Cardiac septum (tissue), 1 donor: ENCODE measurements around the gene MECR. TPM values are rescaled to one million over a fixed set of nuclear protein-coding genes. Genes with fewer than 3 reads are reported as not detected.

Experiments
- DNase-seq: peaks from one replicate; pipeline ENCODE4 v3.0.0-alpha.2; 2020; ENCODE audit warnings: low spot score
- intact Hi-C: fragments of 100-400 bp; cut with DNase I; formaldehyde crosslinking; loops from one replicate; pipeline ENCODE4 v1.14.0; 2022
- long read RNA-seq: library from polyadenylated mRNA; unstranded; transcript quantifications from one replicate; pipeline ENCODE4 v2.0.0, GENCODE V29; 2021
- total RNA-seq: library from RNA; stranded (reverse); fragmentation: NEBNext Ultra II Directional; extraction: Animal tissue kit (Norgen Biotek cat#: 25700); gene quantifications from one replicate; pipeline ENCODE4 v1.2.1, GENCODE V29; 2021
- donor health status: DM: no; HTN: no; CAD: no.

Gene MECR, protein sequence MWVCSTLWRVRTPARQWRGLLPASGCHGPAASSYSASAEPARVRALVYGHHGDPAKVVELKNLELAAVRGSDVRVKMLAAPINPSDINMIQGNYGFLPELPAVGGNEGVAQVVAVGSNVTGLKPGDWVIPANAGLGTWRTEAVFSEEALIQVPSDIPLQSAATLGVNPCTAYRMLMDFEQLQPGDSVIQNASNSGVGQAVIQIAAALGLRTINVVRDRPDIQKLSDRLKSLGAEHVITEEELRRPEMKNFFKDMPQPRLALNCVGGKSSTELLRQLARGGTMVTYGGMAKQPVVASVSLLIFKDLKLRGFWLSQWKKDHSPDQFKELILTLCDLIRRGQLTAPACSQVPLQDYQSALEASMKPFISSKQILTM
- total RNA-seq: 29.9 TPM
- long read RNA-seq, transcript MECR-201 (10 exons, 1,353 nt): major isoform, 40 of 61 reads
- long read RNA-seq, partial matches to known transcripts: 8 of 61 reads
- long read RNA-seq, other reads (novel, unspliced or antisense): 11 of 61 reads

DNA sequence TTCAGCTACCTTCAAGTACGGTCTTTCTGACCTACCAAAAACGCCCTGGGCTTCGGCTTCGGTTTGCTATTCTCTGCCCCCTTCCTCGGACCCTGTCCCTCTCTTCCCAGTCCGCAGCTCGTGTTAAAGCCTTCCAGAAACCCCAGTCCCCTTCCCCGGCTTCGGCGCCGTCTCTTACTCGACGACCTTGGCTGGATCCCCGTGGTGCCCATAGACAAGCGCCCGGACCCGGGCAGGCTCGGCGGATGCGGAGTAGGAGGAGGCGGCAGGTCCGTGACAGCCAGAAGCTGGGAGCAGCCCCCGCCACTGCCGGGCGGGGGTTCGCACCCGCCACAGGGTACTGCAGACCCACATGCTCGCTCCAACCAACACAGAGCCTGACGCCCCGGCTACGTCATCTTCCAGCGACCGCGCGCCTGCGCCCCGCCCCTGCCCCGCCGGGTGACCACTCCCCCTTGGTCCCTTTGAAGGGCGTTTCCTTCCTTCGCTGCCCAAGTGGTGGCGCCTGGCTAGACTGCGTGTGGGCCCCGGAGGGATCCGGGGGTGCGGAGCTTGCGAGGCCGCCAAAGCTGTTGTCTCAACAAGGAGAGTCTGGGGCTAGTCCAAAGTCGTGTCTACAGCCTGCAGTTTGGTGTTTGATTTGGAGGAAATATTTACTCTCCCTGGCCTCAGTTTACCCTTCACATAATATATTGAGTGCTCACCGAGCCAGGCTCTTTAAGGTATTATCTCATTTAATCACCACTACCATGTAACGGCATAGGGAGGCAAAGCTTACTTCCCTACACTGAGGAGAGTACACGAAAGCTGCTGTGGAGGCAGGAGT lies at the start of gene MECR:
MECR (minus strand) TSS at position 382 of the 826 bp plus-strand sequence; CDS start at position 354, 28 bp downstream.
- intact Hi-C loops: loop anchor here (10.0 kb wide), 3 partner anchors 224 to 884 kb away; no protein-coding TSS in a partner anchor

DNA sequence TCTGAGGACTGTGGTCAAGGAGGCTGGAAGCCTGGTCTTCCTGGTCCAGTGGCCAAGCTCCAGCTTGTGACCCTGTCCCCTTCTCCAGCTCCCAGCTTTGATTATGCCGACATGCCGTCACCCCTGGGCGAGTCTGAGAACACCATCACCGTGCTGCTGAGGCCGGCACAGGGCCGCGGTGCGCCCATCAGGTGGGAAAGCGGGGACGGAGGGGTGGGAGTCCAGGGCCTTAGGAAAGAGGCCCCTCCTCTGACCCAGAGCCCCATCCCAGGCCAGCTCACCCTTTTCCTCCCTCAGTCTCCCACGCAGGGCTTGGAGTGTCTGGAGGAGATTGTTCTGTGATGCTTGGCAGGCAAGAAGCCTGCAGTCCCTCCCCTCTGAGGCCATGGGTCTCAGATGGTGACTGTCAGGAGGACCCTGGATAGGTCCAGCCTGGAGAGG lies 49.2 kb upstream of the MECR start:
- peak; percentile 61 for DNase-seq
- intact Hi-C loops: no loop called here

More for the DNA sequence above, at the start of gene MECR:
- peak; percentile 97 for DNase-seq

DNA sequence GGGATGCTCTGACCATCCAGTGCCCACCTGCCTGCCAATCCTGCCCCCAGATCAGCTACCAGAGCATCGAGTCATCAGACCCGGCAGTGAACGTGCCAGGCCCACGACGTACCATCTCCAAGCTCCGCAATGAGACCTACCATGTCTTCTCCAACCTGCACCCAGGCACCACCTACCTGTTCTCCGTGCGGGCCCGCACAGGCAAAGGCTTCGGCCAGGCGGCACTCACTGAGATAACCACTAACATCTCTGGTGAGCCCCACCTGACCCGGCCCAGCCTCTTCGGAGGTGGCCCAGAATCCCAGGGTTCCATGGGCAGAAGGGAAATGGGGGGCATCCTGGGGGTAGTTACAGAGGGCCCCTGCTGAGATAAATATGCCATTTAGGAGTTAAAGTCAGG lies 48.7 kb upstream of the MECR start:
- DNase-seq: peak; percentile 17
- intact Hi-C loops: no loop called here

DNA sequence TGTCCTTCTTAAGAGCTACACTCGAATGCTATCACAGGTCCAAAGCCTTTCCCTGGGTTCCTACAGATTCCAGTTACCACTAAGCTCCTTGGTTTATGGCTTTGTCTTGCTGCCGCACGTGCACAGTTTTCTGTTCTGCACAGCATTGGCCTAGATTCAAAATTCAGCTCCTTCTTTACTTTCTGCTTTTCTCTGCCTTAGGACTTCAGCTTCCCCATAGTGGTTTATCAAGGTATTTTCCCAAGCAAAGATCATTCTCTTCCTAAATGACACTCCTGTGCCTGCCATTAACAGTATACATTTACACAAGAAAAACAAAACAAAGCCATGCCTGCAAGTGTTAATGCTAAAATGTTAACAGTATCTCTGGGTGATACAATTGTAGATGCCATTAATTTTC lies 47.4 kb upstream of the MECR start:
- no peak for DNase-seq
- intact Hi-C loops: no loop called here

DNA sequence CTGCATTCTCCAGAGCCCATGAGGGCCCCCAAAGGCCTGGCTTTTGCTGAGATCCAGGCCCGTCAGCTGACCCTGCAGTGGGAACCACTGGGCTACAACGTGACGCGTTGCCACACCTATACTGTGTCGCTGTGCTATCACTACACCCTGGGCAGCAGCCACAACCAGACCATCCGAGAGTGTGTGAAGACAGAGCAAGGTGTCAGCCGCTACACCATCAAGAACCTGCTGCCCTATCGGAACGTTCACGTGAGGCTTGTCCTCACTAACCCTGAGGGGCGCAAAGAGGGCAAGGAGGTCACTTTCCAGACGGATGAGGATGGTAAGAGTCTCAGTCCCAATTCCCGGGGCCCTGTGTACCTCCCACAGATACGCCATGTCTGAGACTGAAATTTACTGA lies 44.7 kb upstream of the MECR start:
- DNase-seq: peak; percentile 41
- intact Hi-C loops: no loop called here

DNA sequence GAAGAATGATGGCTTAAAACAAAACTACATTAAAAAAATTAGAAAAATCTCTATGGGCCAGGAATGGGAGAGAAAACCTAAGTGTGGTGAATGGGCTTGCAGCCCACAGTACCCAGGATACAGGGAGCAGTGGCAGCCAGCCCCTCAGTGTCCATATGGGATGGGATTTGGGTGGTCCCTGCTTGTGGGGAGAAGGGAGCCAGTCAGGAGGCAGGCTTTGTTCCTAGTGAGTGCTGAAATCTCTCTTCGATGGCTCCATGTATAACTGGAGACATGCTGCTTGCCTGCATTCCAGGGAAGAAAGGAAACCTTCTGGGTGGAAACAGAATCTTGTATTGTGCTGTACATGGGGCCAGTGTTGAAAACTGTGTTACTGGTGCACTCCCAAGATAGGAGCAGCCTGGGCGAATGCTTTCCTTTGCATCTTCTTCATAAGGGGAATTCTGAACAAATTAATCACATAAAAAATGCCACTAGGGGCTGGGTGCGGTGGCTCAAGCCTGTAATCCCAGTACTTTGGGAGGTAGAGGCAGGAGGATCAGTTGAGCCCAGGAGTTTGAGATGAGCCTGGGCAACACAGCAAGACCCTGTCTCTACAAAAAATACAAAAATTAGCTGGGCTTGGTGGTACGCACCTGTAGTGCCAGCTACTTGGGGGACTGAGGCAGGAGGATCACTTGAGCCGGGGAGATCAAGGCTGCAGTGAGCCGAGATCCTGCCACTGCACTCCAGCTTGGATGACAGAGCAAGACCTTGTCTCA lies 41.6 kb upstream of the MECR start:
- DNase-seq: peak; percentile 22
- intact Hi-C loops: no loop called here

DNA sequence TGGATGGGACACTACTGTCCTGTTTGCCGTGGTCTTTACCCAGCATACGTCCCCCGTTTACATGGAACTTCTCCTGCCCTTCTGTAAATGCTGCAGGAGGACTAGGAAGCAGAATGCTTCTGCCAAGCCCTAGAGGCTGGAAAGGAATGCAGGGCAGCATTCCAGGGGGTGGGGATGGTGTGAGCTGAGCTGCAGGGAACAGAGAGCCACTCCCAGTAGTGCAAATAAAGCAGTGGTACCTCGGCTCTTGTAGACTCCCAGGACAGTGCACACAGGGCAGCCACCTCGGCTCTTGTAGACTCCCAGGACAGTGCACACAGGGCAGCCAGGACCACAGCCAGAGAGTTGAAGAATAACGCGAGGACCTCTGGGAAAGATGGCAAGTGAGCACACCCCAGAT lies 41.0 kb upstream of the MECR start:
- intact Hi-C loops: no loop called here
- peak; percentile 76 for DNase-seq

DNA sequence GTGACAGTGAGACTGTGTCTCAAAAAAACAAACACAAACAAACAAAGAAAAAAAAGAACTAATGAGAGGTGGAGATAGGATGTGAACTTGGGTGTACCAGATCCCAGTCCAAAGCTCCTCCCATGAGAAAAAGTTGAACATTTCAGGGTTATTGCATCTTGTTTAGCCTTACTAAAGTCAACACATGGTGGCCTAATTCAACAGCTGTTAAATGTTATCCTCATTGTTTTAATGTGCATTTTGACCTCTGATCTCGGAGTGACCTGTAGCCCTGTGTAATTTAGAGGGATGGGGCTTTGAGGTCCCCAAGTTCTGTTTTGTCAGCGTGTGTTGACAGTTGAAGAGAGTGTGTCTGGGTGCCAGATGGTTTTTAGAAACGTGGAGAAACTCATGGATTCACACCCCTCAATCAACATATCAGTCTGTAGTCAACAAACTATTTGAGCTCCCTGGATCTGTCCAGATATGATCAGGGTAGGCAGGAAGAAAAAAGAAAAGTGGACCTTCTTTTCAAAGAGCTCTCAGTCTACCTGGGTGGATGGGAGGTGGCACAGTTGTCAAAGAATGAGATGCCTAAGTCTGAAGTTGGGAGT lies 40.3 kb upstream of the MECR start:
- intact Hi-C loops: no loop called here
- DNase-seq: no peak

DNA sequence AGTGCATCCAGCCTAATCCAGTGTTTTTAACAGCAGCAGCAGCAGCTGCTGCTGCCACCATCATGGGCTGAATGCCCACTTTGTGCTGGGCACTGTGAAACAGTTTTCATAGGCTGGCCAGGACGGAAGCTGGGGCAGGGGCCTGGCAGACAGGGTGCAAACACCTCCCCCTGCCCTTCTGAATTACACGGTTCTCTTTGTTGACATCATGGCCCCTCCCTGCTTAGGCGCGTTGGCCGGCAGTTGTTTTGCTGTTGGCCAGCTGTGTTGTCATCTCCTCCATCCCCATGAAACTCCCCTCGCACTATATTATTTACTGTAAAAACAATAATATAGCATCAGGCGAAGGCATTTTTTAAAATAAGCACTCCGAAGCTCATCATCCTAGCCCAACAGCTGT lies 38.6 kb upstream of the MECR start:
- intact Hi-C loops: no loop called here
- DNase-seq: no peak

DNA sequence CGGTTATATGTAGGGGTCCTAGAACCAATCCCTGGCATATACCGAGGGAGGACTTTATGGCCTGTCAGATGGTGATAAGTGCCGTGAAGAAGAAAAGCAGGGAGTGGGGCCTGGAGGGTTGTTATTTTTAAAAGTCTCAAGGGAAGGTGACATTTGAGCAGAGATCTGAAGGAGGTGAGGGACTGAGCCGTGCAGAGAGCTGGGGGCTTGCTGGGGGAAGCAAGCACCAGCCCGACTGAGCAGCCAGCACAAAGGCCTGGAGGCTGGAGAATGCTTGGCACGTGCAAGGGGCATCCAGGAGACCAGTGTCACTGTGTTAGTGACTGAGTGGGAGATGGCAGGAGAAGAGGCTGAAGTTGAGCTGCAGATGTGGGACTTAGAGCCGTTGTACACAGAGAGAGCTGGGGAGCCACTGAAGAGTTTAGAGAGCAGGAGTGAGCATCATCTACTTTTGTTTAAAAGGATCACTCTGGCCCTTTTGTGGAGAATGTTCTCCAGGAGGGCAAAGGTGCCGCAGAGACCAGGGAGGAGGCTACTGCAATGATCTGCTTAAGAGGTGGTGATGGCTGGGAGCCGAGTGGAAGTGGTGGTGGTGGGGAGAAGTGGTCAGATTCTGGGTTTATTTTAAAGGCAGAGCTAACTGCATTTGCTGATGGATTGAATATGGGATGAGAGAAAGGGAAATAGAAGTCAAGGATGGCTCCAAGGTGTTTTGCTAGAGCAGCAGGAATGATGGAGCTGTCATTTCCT lies 36.8 kb upstream of the MECR start:
- peak; percentile 58 for DNase-seq

DNA sequence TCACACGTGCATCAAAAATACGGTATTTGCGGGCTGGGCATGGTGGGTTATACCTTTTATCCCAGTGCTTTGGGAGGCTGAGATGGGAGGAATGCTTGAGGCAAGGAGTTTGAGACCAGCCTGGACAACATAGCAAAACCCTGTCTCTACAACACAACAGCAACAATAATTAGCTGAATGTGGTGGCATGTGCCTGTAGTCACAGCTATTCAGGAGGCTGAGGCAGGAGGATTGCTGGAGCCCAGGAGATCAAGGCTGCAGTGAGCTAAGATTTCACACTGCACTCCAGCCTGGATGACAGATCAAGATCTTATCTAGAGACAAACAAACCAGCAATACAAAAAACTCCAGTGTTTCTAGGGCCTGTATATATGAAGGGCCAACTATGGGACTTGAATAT lies 36.2 kb upstream of the MECR start:
- intact Hi-C loops: no loop called here
- no peak for DNase-seq

More for the DNA sequence above, 36.8 kb upstream of the MECR start:
- intact Hi-C loops: no loop called here

DNA sequence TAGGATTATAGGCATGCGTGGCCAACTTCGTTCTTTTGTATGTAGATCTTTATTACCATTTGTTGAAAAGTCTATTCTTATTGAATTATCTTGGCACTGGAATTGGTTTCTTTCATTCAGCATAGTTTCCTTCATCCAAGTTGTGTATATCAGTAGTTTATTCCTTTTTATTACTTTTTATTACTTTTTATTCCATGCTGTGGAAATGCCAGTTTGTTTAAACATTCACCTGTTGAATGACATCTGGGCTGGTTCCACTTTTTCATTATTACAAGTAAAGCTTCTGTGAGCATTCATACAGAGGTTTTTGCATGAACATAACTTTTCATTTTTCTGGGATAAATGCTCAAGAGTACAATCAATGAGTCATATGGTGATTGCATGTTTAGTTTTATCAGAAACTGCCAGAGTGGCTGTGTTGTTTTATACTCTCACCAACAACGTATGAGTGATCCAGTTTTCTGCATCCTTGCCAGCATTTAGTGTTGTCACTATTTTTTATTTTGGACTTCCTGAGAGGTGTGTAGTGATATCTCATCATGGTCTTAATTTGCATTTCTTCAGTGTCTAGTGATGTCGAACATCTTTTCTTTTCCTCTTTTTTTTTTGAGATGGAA lies 34.1 kb upstream of the MECR start:
- intact Hi-C loops: no loop called here
- DNase-seq: no peak

DNA sequence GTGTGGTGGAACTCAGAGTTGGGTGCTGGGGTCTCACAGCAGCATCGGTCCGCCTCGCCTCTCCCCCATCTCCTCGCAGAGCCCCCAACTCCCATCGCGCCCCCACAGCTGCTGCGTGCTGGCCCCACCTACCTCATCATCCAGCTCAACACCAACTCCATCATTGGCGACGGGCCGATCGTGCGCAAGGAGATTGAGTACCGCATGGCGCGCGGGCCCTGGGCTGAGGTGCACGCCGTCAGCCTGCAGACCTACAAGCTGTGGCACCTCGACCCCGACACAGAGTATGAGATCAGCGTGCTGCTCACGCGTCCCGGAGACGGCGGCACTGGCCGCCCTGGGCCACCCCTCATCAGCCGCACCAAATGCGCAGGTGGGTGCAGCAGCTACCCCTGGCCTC lies 29.8 kb upstream of the MECR start:
- intact Hi-C loops: no loop called here
- peak; percentile 68 for DNase-seq

DNA sequence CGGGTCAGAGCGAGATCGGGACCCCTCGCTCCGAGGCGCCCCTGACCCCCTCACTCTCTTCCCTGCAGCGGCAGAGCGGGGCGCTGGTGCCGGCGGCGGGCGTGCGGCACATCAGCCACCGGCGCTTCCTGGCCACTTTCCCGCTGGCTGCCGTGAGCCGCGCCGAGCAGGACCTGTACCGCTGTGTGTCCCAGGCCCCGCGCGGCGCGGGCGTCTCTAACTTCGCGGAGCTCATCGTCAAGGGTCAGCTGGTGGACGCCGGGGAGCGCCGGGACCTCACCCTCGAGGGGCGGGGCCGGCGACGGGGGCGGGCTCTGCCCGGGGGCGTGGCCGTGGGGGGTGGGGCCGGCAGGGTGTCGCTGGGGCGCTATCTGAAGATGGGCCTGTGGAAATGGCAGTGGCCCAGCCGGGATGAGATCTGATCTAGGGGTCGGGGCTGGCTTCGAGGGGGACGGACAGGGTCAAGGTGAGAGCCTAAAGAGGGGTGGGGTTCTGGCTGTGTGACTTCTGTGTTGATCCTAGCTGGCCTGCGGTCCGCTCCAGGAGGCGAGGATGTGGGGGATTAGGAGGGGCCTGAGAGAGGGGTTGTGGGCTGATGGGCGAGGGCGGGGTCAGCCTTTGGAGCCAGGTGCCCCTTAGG lies 29.2 kb upstream of the MECR start:
- intact Hi-C loops: no loop called here
- peak; percentile 77 for DNase-seq

DNA sequence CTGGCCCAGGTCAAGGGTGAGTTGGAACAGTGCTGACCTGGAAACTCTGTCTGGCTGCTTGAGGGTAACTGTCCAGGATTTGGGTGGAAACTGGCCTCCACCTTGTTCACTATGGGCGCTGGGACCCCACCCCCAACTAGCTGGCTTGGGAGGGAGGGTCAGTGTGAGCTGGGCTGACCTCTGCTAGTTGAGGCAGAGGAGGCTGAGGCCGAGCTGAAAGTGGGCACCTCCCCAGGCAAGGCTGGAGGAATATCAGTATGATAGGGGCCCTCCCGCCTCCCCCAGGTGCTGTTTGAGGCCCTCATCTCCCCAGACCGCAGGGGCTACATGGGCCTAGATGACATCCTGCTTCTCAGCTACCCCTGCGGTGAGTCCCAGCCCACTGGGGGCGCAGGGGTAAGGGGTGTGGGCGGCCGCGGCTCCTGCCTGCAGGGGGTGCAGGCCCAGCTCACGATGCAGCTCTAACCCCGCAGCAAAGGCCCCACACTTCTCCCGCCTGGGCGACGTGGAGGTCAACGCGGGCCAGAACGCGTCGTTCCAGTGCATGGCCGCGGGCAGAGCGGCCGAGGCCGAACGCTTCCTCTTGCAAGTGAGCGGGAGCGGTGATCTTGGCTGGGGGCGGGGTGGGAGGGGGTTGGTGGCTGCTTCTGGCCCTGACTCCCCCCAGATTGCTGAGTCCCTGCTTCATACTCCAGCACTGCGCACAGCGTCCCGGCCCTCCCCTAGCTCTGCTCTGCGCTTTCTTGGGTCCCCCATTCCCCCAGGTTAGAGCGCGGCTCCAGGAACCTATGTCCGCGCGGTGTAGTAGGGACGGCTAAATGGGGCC lies 28.5 kb upstream of the MECR start:
- intact Hi-C loops: no loop called here
- peak; percentile 72 for DNase-seq

DNA sequence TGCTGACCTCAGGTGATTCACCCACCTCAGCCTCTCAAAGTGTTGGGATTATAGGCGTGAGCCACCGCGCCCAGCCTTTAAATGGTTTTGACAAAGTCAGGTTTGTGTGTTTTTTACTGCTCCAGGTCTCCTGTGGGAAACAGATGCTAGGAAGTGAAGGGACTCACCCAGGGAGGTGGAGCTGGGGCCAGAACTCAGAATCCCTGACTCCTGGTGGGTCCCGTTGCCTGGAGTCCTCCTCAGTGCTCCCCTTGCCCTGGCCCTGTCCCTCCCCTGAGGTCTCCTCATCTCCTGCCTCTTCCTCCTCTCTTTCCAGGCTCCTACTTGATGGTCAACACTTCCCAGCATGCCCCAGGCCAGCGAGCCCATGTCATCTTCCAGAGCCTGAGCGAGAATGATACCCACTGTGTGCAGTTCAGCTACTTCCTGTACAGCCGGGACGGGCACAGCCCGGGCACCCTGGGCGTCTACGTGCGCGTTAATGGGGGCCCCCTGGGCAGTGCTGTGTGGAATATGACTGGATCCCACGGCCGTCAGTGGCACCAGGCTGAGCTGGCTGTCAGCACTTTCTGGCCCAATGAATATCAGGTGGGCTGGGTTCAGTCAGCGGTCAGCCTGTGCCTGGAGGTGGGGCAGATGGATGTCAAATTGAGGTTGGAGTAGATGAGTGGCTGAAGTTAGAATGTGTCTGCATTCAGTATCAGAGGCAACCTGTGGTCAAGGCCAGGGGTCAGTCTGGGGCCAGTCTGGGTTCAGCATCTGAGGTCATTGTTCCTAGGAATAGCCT lies 27.6 kb upstream of the MECR start:
- intact Hi-C loops: no loop called here
- peak; percentile 57 for DNase-seq
